ENCODE results near the gene KCNMB2. TPM values are rescaled to one million over a fixed set of nuclear protein-coding genes. Genes with fewer than 3 reads are reported as not detected.
"Not testable (repeated sequence)": the region's sequence is repeated elsewhere in the genome, so short reads cannot be mapped to it uniquely, and the experiment has no call there.

The KCNMB2 gene
- total RNA-seq, 1 experiment from 2014 or later, result not detected

GRCh38 chr3:178540184-178540583 is 3.9 kb downstream of the KCNMB2 start:
- no peak overlapping the region for H3K4me2 ChIP-seq (ENCODE audit: low read length)
- ATAC-seq, result no peak
- H4K20me1 ChIP-seq (ENCODE audit: low read length), result no peaks in the 10 kb centered on the region
- H3K36me3 ChIP-seq (ENCODE audit: low read depth, low read length), result no peaks in the 10 kb centered on the region
- peaks cover 85% of the 10 kb centered on the region for H3K27me3 ChIP-seq (ENCODE audit: low read length)
- H3K79me2 ChIP-seq (ENCODE audit: low read length), result no peaks in the 10 kb centered on the region
- no TSS peak for BruUV-seq (replicated peaks)
- no peaks in the 10 kb centered on the region for H3K9me2 ChIP-seq (replicated peaks; ENCODE audit: low read length)
- H3K4me1 ChIP-seq (ENCODE audit: insufficient read depth, low read length), result no peaks in the 10 kb centered on the region
- DNase-seq, result no peak
- ChIA-PET POLR2A (ENCODE audit: unreplicated experiment) (no interaction called here), CTCF (no interaction called here)
- no peak overlapping the region for H3K27ac ChIP-seq (ENCODE audit: low read length)
- no peak for TF ChIP-seq EZH2 (IDR thresholded peaks at IDR 0.05; ENCODE audit: low read length, unreplicated experiment)
- TF ChIP-seq EZH2phosphoT487 (IDR thresholded peaks at IDR 0.05; ENCODE audit: borderline replicate concordance, low read length), result no peak
- TF ChIP-seq CTCF (conservative IDR thresholded peaks at IDR 0.05; ENCODE audit: low read depth, low read length), result no peak
- intact Hi-C loops (cut with micrococcal nuclease), result no loop called here
- no peaks in the 10 kb centered on the region for H3F3A ChIP-seq (ENCODE audit: low read length, unreplicated experiment)
- H3K9me3 ChIP-seq (ENCODE audit: low read length), result no peaks in the 10 kb centered on the region
- H3K9ac ChIP-seq (ENCODE audit: low read length), result no peak overlapping the region
- H3K4me3 ChIP-seq (ENCODE audit: low read length), result no peak overlapping the region
- H2AFZ ChIP-seq (ENCODE audit: low read length), result no peak overlapping the region

GRCh38 chr3:178545337-178545736 is 9.1 kb downstream of the KCNMB2 start:
- intact Hi-C loops (cut with micrococcal nuclease), result no loop called here
- Histone ChIP-seq H3K27ac (ENCODE audit: low read length) (no peak overlapping the region), H3K4me2 (ENCODE audit: low read length) (no peak overlapping the region), H3K9ac (ENCODE audit: low read length) (no peak overlapping the region), H3K9me2 (replicated peaks; ENCODE audit: low read length) (no peaks in the 10 kb centered on the region), H4K20me1 (ENCODE audit: low read length) (no peaks in the 10 kb centered on the region), H3K4me3 (ENCODE audit: low read length) (no peak overlapping the region), H3K36me3 (ENCODE audit: low read depth, low read length) (no peaks in the 10 kb centered on the region), H3K79me2 (ENCODE audit: low read length) (no peaks in the 10 kb centered on the region), H3K27me3 (ENCODE audit: low read length) (peaks cover 55% of the 10 kb centered on the region; the same call in 1 of the 2 replicates), H3K4me1 (ENCODE audit: insufficient read depth, low read length) (no peaks in the 10 kb centered on the region), H3K9me3 (ENCODE audit: low read length) (no peaks in the 10 kb centered on the region), H2AFZ (ENCODE audit: low read length) (no peak overlapping the region), H3F3A (ENCODE audit: low read length, unreplicated experiment) (no peaks in the 10 kb centered on the region)
- POLR2A ChIA-PET (ENCODE audit: unreplicated experiment), result no interaction called here
- TF ChIP-seq CTCF (conservative IDR thresholded peaks at IDR 0.05; ENCODE audit: low read depth, low read length) (no peak), EZH2phosphoT487 (IDR thresholded peaks at IDR 0.05; ENCODE audit: borderline replicate concordance, low read length) (no peak), EZH2 (IDR thresholded peaks at IDR 0.05; ENCODE audit: low read length, unreplicated experiment) (no peak)
- BruUV-seq (replicated peaks), result no TSS peak
- CTCF ChIA-PET, result no interaction called here
- ATAC-seq (no peak), DNase-seq (no peak)

- intact Hi-C loops (cut with micrococcal nuclease), result no loop called here
- ChIA-PET POLR2A (ENCODE audit: unreplicated experiment) (no interaction called here), CTCF (no interaction called here)
- H3K27ac ChIP-seq (ENCODE audit: low read length), result no peak overlapping the region
- H3K4me2 ChIP-seq (ENCODE audit: low read length), result no peak overlapping the region
- H3K79me2 ChIP-seq (ENCODE audit: low read length), result no peaks in the 10 kb centered on the region
- no peak overlapping the region for H2AFZ ChIP-seq (ENCODE audit: low read length)
- H3K4me1 ChIP-seq (ENCODE audit: insufficient read depth, low read length), result no peaks in the 10 kb centered on the region
- peaks cover 51% of the 10 kb centered on the region; the same call in 1 of the 2 replicates for H3K27me3 ChIP-seq (ENCODE audit: low read length)
- no peak overlapping the region for H3K4me3 ChIP-seq (ENCODE audit: low read length)
- no TSS peak for BruUV-seq (replicated peaks)
- TF ChIP-seq EZH2 (IDR thresholded peaks at IDR 0.05; ENCODE audit: low read length, unreplicated experiment), result no peak
- no peak for ATAC-seq
- H3K9me3 ChIP-seq (ENCODE audit: low read length), result no peaks in the 10 kb centered on the region
- no peaks in the 10 kb centered on the region for H3K36me3 ChIP-seq (ENCODE audit: low read depth, low read length)
- H3K9me2 ChIP-seq (replicated peaks; ENCODE audit: low read length), result no peaks in the 10 kb centered on the region
- no peak for DNase-seq
- H3K9ac ChIP-seq (ENCODE audit: low read length), result no peak overlapping the region
- no peaks in the 10 kb centered on the region for H3F3A ChIP-seq (ENCODE audit: low read length, unreplicated experiment)
- H4K20me1 ChIP-seq (ENCODE audit: low read length), result no peaks in the 10 kb centered on the region
Observed at GRCh38 chr3:178546079-178546478, 9.8 kb downstream of the KCNMB2 start.

GRCh38 chr3:178549426-178549825 is 13.2 kb downstream of the KCNMB2 start:
- H3K27me3 ChIP-seq (ENCODE audit: low read length), result peaks cover 39% of the 10 kb centered on the region; the same call in 1 of the 2 replicates
- H3K4me3 ChIP-seq (ENCODE audit: low read length); H3K9me3 ChIP-seq (ENCODE audit: low read length); H3K4me2 ChIP-seq (ENCODE audit: low read length); DNase-seq; CTCF ChIA-PET; H3K27ac ChIP-seq (ENCODE audit: low read length); POLR2A ChIA-PET (ENCODE audit: unreplicated experiment); H3K79me2 ChIP-seq (ENCODE audit: low read length); H3F3A ChIP-seq (ENCODE audit: low read length, unreplicated experiment); H3K36me3 ChIP-seq (ENCODE audit: low read depth, low read length); H2AFZ ChIP-seq (ENCODE audit: low read length); H3K9me2 ChIP-seq (replicated peaks; ENCODE audit: low read length); H3K9ac ChIP-seq (ENCODE audit: low read length); H4K20me1 ChIP-seq (ENCODE audit: low read length); H3K4me1 ChIP-seq (ENCODE audit: insufficient read depth, low read length); intact Hi-C loops (cut with micrococcal nuclease); ATAC-seq; BruUV-seq (replicated peaks): not testable (repeated sequence)
